ENCODE measurements around the gene METTL21C. TPM values are rescaled to one million over a fixed set of nuclear protein-coding genes. Genes with fewer than 3 reads are reported as not detected.

The METTL21C gene
- polyA plus RNA-seq, 1 donor (not counting 4 experiments of a cell fraction or from before 2014, with no cell fraction given): not detected

DNA sequence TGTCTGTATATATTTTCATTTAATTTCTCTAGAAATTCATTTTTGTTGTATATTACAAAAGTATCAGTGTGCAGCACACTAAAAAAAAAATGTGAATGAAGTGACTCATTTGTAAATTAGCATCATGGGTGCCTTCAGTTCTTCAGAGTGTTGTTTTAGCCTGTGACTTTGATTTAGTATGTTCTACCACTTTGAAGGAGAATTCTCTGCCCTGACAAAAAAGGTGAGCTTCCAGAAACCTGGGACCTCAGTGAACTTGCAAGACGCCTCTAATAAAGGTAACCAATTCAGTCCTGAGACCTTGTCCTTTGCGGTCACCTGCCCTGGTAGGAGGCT is 2.4 kb downstream of the METTL21C start:
- peaks cover 14% of the 10 kb centered on the region for H3K27me3 ChIP-seq (ENCODE audit: control insufficient read depth, extremely low read depth, insufficient read depth, low read length)
- no peak overlapping the region for H2AFZ ChIP-seq (ENCODE audit: control insufficient read depth, low read length)
- peaks cover 4% of the 10 kb centered on the region for H3K4me1 ChIP-seq (ENCODE audit: control insufficient read depth, extremely low read depth, insufficient read depth, low read length)
- no peaks in the 10 kb centered on the region for H3K9me3 ChIP-seq (ENCODE audit: control insufficient read depth, low read depth, low read length)
- H3K79me2 ChIP-seq (ENCODE audit: control insufficient read depth, insufficient read depth, low read length): no peaks in the 10 kb centered on the region
- no peak overlapping the region for H3K27ac ChIP-seq (ENCODE audit: control insufficient read depth, insufficient read depth, low read length)
- H3K36me3 ChIP-seq (ENCODE audit: control insufficient read depth in 2 of 2, extremely low read depth in 1 of 2, insufficient read depth in 2 of 2, low read length in 2 of 2): no peaks in the 10 kb centered on the region
- no peaks in the 10 kb centered on the region for H4K20me1 ChIP-seq (ENCODE audit: control insufficient read depth, extremely low read depth, insufficient read depth, low read length)
- FAIRE-seq: no peak
- no peaks in the 10 kb centered on the region for H3K9me1 ChIP-seq (ENCODE audit: control insufficient read depth, extremely low read depth, insufficient read depth, low read length)
- DNase-seq (ENCODE audit: low read depth, low spot score): no peak
- TF ChIP-seq, protein P1, sequence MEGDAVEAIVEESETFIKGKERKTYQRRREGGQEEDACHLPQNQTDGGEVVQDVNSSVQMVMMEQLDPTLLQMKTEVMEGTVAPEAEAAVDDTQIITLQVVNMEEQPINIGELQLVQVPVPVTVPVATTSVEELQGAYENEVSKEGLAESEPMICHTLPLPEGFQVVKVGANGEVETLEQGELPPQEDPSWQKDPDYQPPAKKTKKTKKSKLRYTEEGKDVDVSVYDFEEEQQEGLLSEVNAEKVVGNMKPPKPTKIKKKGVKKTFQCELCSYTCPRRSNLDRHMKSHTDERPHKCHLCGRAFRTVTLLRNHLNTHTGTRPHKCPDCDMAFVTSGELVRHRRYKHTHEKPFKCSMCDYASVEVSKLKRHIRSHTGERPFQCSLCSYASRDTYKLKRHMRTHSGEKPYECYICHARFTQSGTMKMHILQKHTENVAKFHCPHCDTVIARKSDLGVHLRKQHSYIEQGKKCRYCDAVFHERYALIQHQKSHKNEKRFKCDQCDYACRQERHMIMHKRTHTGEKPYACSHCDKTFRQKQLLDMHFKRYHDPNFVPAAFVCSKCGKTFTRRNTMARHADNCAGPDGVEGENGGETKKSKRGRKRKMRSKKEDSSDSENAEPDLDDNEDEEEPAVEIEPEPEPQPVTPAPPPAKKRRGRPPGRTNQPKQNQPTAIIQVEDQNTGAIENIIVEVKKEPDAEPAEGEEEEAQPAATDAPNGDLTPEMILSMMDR (optimal IDR thresholded peaks at IDR 0.05 in 1 of 3, IDR thresholded peaks at IDR 0.05 in 1 of 3, conservative IDR thresholded peaks at IDR 0.05 in 1 of 3; ENCODE audit: extremely low read depth in 1 of 3, insufficient read depth in 2 of 3, low read length in 3 of 3): no peak
- TF ChIP-seq EZH2 (IDR thresholded peaks at IDR 0.05; ENCODE audit: low read length): no peak
- H3K4me3 ChIP-seq (ENCODE audit: control insufficient read depth in 2 of 3, extremely low read depth in 1 of 3, insufficient read depth in 2 of 3, low read depth in 1 of 3, low read length in 3 of 3): no peak overlapping the region
- dilution Hi-C loops (cut with MboI; ENCODE audit: extremely low pct_ligation_motif_present, low sequenced_read_pairs): no loop called here
- no peak overlapping the region for H3K4me2 ChIP-seq (ENCODE audit: control insufficient read depth, extremely low read depth, insufficient read depth, low read depth, low read length)
- no peak overlapping the region for H3K9ac ChIP-seq (ENCODE audit: control insufficient read depth, extremely low read depth, insufficient read depth, low read length)

DNA sequence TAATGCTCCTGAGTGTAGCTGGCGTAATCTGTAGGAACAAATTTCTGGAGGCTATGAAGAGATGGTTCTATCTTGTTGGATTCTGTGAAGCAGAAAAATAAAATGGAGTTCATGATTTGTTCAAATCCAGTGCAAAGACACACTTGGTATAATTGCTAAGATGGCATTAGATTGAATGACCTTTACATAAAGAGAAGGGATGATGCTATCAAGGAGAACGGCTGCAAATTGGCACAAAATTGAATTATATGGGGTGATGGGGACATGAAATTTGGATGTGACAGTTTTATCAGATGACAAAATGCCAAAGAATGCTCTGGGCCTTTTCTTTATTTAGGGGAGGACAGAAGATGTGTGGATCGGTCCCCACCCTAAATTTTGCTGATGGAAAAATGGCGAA is 4.0 kb downstream of the METTL21C start:
- no peak overlapping the region for H3K9ac ChIP-seq (ENCODE audit: control insufficient read depth, extremely low read depth, insufficient read depth, low read length)
- no peaks in the 10 kb centered on the region for H3K9me1 ChIP-seq (ENCODE audit: control insufficient read depth, extremely low read depth, insufficient read depth, low read length)
- dilution Hi-C loops (cut with MboI; ENCODE audit: extremely low pct_ligation_motif_present, low sequenced_read_pairs): no loop called here
- H3K9me3 ChIP-seq (ENCODE audit: control insufficient read depth, low read depth, low read length): no peaks in the 10 kb centered on the region
- DNase-seq (ENCODE audit: low read depth, low spot score): no peak
- no peaks in the 10 kb centered on the region for H3K79me2 ChIP-seq (ENCODE audit: control insufficient read depth, insufficient read depth, low read length)
- peaks cover 14% of the 10 kb centered on the region for H3K27me3 ChIP-seq (ENCODE audit: control insufficient read depth, extremely low read depth, insufficient read depth, low read length)
- FAIRE-seq: no peak
- H3K27ac ChIP-seq (ENCODE audit: control insufficient read depth, insufficient read depth, low read length): no peak overlapping the region
- H3K4me2 ChIP-seq (ENCODE audit: control insufficient read depth, extremely low read depth, insufficient read depth, low read depth, low read length): no peak overlapping the region
- H3K4me3 ChIP-seq (ENCODE audit: control insufficient read depth in 2 of 3, extremely low read depth in 1 of 3, insufficient read depth in 2 of 3, low read depth in 1 of 3, low read length in 3 of 3): no peak overlapping the region
- peaks cover 8% of the 10 kb centered on the region for H3K4me1 ChIP-seq (ENCODE audit: control insufficient read depth, extremely low read depth, insufficient read depth, low read length)
- no peaks in the 10 kb centered on the region for H4K20me1 ChIP-seq (ENCODE audit: control insufficient read depth, extremely low read depth, insufficient read depth, low read length)
- TF ChIP-seq, protein P1 (optimal IDR thresholded peaks at IDR 0.05 in 1 of 3, IDR thresholded peaks at IDR 0.05 in 1 of 3, conservative IDR thresholded peaks at IDR 0.05 in 1 of 3; ENCODE audit: extremely low read depth in 1 of 3, insufficient read depth in 2 of 3, low read length in 3 of 3): no peak
- no peak for TF ChIP-seq EZH2 (IDR thresholded peaks at IDR 0.05; ENCODE audit: low read length)
- no peaks in the 10 kb centered on the region for H3K36me3 ChIP-seq (ENCODE audit: control insufficient read depth in 2 of 2, extremely low read depth in 1 of 2, insufficient read depth in 2 of 2, low read length in 2 of 2)
- no peak overlapping the region for H2AFZ ChIP-seq (ENCODE audit: control insufficient read depth, low read length)

Measured in keratinocyte (primary cell).